Placental pericyte (primary cell): ENCODE results near the gene ZFP3. TPM values are rescaled to one million over a fixed set of nuclear protein-coding genes. Genes with fewer than 3 reads are reported as not detected.

Experiments used
- small RNA-seq: library from RNA; depleted of rRNA; stranded (forward); fragments of <200 nt; gene quantifications from one replicate; pipeline ENCODE3, GENCODE V24; 2012; ENCODE audit warnings: low replicate concordance
- total RNA-seq: library from RNA; depleted of rRNA; stranded (reverse); fragments of >200 nt; gene quantifications from 2 replicates; pipeline ENCODE4 v1.2.3, GENCODE V29; 2012

ZFP3 gene
- 1.1 and 1.8 TPM in 2 replicates for total RNA-seq

DNA sequence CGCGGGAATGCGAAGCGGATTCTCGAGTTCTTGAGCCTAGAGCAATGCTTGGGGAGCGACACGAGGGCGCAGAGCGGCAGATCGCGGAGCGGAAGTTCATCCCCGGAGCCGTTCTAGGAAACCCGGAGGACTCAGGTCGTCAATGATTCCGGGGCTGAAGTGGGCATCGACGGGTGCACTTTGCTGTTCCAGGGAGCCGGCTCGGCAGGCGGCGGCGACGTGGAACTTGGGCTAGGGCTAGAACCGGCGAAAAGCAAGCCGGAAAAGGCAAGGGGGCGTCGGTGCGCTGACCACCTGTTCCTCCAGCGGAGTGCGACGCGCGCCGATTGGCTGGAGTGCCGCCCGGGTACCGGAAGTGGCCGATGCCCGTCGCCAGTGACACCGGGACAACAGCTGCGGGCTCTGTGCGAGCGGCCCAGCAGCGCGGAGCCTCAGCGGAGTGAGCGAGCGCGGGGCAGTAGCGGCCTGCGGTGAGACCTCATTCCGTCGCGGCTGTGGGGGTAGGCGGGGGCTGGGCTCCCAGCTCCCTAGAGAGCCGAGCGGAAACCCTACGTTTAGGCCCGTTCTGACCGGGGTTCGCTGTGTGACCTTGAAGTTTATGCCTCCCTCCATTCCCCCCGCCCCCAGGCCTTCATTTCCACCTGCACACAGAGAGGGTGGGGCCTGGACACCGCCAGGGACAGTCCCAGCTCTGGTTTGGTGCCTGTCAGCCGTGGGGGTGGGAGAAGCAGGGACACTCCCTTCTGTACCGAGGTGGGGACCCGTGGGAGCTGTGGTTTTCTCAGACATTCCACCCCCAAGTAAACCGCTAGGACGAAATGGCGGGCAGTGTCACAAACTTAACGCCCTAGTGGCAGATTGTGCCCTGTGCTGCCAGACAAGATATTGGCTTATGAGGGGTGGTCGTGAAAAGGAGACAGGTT, at the start of gene ZFP3:
ZFP3 (plus strand) TSS at position 362 of the 923 bp plus-strand sequence. CDS start 13,038 bp downstream, outside the sequence.

DNA sequence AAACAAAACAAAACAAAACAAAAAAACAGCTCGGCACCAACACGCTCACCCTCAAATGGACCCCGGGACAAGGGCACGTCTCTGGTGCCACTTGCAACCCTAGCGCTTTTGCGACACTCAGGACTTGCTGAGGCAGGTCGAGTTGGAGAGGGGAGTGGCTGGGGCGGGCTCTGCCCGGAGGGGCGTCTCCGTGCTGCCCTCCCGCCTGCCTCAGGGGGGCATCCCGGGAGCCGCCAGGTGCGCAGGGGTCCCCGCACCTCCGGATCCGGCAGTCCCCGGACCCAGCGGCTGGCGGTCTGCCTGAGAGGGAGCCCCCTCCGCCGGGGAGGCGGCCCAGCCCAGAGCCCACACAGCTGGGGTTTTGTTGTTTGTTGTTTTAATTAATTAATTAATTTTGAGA, 43.0 kb upstream of the ZFP3 start, which contains the start of gene SLC52A1:
SLC52A1 (minus strand) TSS at position 112 of the 400 bp plus-strand sequence. CDS start 820 bp downstream, outside the sequence.

DNA sequence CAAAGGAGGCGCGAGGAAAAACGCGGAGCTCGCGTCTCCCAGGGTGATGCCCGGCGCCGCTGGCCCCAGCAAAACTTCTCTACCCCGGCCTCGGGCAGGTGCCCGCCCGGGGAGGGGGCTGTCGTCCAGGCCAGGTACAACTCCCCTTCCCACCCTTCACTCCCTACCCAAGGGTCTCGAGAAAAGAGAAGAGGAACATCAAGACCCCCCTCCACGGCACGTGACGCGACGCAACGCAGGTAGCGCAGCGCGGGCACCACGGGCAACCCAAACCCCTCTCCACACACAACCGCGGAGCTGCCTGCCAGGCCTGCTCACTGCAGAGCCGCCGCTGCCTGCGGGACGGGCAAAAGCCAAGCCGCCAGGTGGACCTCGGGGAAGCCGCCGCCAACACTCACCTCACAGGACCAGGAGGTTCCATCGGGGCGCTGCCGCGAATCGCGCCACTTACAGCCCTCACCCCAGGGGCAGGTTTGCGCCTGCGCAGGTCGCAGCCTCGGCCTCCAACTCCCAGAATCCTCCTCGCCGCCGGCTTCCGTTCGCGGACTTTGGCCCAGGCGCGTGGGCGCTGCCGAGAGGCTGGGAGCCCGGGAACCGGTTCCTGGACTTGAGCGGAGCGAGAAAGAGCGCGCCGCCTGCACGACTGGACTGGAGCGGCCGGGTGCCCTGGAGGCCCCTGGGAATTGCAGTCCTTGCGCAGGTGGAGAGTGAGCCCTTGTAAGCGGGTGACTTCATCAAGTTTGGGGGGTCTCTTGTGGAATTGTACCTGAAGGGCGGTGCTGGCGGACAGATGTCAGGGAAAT, 33.3 kb downstream of the ZFP3 start, which contains the start of gene ZNF232:
ZNF232 (minus strand) TSS at position 477 of the 803 bp plus-strand sequence; CDS start at position 421, 56 bp downstream.

DNA sequence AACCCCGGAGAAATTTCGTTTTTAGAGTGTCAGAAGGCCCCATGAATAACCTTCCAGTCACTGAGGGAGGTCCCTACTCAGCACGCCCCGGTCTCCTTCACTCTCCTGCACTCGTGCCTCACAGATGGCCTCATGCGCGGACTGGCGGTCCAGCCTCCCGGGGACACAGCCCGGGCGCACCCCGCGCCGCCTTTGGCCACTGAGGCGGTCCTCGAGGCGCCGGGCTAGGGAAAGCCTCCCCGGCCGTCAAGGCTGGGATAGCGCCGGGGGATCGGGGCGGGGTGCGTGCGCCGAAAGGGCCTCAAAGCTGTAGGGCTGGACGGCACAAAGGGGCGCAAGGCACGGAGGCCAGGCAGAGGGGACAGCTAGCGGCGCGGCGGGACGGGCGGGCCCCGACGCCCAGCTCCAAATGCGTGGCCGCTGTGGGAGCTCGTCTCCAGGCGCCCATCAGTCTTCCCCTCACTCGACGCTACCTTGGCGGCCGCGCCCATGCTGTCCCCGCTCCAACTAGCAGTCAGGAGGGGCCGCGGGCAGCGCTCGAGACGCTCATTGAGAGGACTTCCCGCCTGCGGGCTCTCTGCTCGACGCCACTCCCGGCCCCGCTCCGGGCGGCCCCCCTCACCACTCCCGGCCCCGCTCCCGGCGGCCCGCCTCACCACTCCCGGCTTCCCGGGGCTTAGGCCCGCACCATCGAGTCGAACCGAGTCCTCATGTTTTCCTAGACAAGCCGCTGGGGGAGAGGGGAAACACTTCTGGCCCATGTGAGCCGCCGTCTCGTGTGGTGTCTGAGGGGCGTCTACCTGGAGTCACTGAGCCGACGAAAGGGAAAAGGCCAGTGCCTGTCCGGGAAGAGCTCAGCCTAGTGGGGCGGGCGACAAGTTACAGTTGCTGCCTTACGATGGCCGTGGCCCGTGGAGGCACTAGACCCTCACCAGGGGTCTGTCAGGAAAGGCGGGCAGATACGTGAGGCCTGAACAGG, 37.7 kb downstream of the ZFP3 start, which contains the start of gene USP6:
USP6 (plus strand) TSS at position 360 of the 979 bp plus-strand sequence. CDS start 14,336 bp downstream, outside the sequence.

Small RNA genes lying within 50 kb of the gene (small RNA-seq; reads per million reads assigned to genes)
- not detected for gene AC012146.4

Other genes starting within 250 kb of the ZFP3 start
- 29.5 and 46.4 TPM in 2 replicates for gene MINK1, start 245.1 kb upstream of the ZFP3 start, total RNA-seq
- 0.57 and 6.1 TPM in 2 replicates for gene C17orf107, start 178.9 kb upstream of the ZFP3 start, total RNA-seq
- 0.14 and 0.44 TPM in 2 replicates for gene CHRNE, start 175.4 kb upstream of the ZFP3 start, total RNA-seq
- under 0.01 TPM in 1 of 2 replicates, not detected in the other for gene GP1BA, start 146.2 kb upstream of the ZFP3 start, total RNA-seq
- 49.5 and 75.6 TPM in 2 replicates for gene SLC25A11, start 138.4 kb upstream of the ZFP3 start, total RNA-seq
- 21.2 and 51.8 TPM in 2 replicates for gene RNF167, start 138.2 kb upstream of the ZFP3 start, total RNA-seq
- 759 and 850 TPM in 2 replicates for gene PFN1, start 129.9 kb upstream of the ZFP3 start, total RNA-seq
- 2.4 and 5.3 TPM in 2 replicates for gene ENO3, start 127.3 kb upstream of the ZFP3 start, total RNA-seq
- 28.9 and 66.1 TPM in 2 replicates for gene SPAG7, start 110.7 kb upstream of the ZFP3 start, total RNA-seq
- 15.3 and 19.3 TPM in 2 replicates for gene CAMTA2, start 90.8 kb upstream of the ZFP3 start, total RNA-seq
- gene INCA1, start 80.9 kb upstream of the ZFP3 start, total RNA-seq: 0.22 and 0.43 TPM in 2 replicates
- gene KIF1C, start 80.5 kb upstream of the ZFP3 start, total RNA-seq: 65.3 and 75.5 TPM in 2 replicates
- 0.14 TPM in 1 of 2 replicates, not detected in the other for gene SLC52A1, start 43.0 kb upstream of the ZFP3 start, total RNA-seq
- gene ZNF232, start 33.4 kb downstream of the ZFP3 start, total RNA-seq: 5.5 and 5.6 TPM in 2 replicates
- under 0.01 TPM in 2 replicates for gene USP6, start 37.6 kb downstream of the ZFP3 start, total RNA-seq
- 9.6 and 12.3 TPM in 2 replicates for gene ZNF594, start 113.4 kb downstream of the ZFP3 start, total RNA-seq
- not detected in 2 replicates for gene SCIMP, start 156.4 kb downstream of the ZFP3 start, total RNA-seq
- gene RABEP1, start 203.8 kb downstream of the ZFP3 start, total RNA-seq: 42.1 and 46.8 TPM in 2 replicates